Stromal cell of bone marrow (primary cell): ENCODE results near the gene PLPPR4.
A peak's percentile ranks its signal among the peaks of the same experiment; 100 is the strongest.
"Not testable (repeated sequence)": the region's sequence is repeated elsewhere in the genome, so short reads cannot be mapped to it uniquely, and the experiment has no call there.

Experiments
- DNase-seq: peaks from one replicate; pipeline ENCODE4 v3.0.0-alpha.2; 2012; ENCODE audit warnings: low read depth

The PLPPR4 gene, protein sequence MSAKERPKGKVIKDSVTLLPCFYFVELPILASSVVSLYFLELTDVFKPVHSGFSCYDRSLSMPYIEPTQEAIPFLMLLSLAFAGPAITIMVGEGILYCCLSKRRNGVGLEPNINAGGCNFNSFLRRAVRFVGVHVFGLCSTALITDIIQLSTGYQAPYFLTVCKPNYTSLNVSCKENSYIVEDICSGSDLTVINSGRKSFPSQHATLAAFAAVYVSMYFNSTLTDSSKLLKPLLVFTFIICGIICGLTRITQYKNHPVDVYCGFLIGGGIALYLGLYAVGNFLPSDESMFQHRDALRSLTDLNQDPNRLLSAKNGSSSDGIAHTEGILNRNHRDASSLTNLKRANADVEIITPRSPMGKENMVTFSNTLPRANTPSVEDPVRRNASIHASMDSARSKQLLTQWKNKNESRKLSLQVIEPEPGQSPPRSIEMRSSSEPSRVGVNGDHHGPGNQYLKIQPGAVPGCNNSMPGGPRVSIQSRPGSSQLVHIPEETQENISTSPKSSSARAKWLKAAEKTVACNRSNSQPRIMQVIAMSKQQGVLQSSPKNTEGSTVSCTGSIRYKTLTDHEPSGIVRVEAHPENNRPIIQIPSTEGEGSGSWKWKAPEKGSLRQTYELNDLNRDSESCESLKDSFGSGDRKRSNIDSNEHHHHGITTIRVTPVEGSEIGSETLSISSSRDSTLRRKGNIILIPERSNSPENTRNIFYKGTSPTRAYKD

DNA sequence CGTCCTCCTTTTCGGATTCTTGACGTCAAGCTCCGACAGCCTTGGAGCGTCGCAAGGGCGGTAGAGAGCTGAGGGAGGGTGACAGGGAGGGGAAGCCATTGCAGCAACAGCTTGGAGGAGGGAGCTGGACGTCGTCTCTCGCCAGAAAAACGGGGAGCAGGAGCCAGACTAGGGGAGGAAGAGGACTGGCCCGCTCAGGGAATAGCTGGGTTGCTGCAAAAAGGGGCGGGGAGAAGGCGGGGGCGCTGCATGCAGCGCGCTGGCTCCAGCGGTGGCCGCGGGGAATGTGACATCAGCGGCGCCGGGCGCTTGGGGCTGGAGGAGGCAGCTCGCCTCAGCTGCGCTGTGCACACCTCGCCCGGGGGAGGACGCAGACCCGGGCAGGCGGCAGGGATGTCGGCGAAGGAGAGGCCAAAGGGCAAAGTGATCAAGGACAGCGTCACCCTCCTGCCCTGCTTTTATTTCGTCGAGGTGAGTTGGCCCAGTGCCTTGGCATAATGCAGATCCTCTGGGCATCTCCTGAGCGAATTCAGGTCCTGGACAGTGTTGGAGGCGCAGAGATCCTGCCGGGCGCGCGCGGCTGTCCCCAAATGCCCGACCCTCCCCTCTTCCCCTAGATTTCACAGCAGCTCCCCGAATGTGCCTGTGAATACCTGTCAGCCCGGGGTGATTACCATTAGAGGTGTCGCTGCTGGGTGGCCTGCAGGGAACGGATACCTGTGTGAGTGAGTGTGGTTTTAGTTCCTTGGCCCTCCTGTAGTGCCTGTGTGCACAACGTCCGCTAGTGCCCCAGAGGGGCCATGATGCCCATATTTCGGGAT is at the start of gene PLPPR4:
TSS of gene PLPPR4 (plus strand) at position 292 of the 821 bp plus-strand sequence. CDS start at position 394, 102 bp downstream.
- DNase-seq, result no peak

- DNase-seq, result no peak
Measured at GRCh38 chr1:99216956-99217355, 47.3 kb upstream of the PLPPR4 start.

- DNase-seq, result no peak
Measured at GRCh38 chr1:99217599-99217998, 46.7 kb upstream of the PLPPR4 start.

DNA sequence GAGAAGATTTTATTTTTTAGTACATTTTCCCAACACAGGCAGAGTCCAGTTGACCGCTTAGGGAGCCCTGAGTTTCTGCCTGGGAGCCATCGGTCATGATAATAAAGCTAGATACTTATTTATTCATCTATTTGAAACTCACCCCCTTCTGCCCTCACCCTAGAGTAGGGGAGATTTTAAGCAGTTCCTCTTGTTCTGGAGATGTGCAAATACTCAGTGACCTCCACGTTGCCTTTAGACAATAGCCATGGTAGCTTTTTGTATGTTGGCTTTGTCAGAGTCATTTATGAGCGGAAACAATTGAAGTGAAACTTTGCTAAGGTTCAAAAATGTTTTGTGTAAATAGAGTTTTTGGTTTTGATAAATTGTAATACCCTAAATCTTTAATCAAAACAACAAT is 45.7 kb upstream of the PLPPR4 start:
- no peak for DNase-seq

GRCh38 chr1:99218999-99219398 is 45.3 kb upstream of the PLPPR4 start:
- DNase-seq, result no peak

GRCh38 chr1:99227056-99227897 is 37.0 kb upstream of the PLPPR4 start:
- no peak for DNase-seq

DNA sequence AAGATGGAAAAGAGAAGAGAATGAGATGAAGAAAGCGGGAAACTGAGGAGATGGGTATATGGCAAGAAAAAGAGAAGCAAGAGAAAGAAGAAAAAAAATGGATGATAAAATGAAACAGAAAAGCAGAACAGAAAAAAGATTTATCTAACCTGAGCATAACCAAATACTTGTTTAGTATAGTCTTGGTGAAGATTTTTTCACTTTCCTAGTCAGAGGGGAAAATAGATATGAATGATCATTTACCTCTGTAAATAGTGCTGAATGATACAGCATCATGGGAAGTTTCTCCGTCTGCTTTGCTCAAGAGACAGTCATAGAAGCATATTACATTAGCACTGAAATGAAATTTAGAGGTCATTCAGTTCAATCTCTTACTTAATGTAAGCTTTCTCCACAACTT is 36.1 kb upstream of the PLPPR4 start:
- no peak for DNase-seq

- DNase-seq, result no peak
Measured at GRCh38 chr1:99229122-99229521, 35.2 kb upstream of the PLPPR4 start.

GRCh38 chr1:99230695-99231094 is 33.6 kb upstream of the PLPPR4 start:
- no peak for DNase-seq

DNA sequence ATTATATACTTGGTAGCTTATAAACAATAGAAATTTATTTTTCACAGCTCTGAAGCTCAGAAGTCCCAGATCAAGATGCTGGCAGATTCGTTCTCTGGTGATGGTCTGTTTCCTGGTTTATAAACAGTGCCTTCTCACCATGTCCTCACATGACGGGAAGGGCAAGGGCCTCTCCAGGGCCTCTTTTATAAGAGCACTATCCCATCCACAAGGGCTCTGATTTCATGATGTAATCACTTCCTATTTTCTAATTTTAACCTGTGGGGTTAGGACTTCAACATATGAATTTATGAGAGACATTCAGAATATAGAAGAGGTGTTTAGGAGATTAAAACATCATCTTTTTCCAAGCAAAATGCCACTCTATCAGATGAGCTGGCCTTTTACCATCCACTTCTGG is 32.1 kb upstream of the PLPPR4 start:
- DNase-seq, result no peak

- DNase-seq, result no peak
Measured at GRCh38 chr1:99233446-99233845, 30.8 kb upstream of the PLPPR4 start.

- DNase-seq, result no peak
Measured at GRCh38 chr1:99236756-99237155, 27.5 kb upstream of the PLPPR4 start.

GRCh38 chr1:99239690-99240089 is 24.6 kb upstream of the PLPPR4 start:
- DNase-seq, result no peak

- no peak for DNase-seq
Measured at GRCh38 chr1:99240621-99241020, 23.7 kb upstream of the PLPPR4 start.

GRCh38 chr1:99246152-99246551 is 18.1 kb upstream of the PLPPR4 start:
- DNase-seq, result no peak

- DNase-seq, result no peak
Measured at GRCh38 chr1:99247199-99247598, 17.1 kb upstream of the PLPPR4 start.

- no peak for DNase-seq
Measured at GRCh38 chr1:99250728-99251127, 13.6 kb upstream of the PLPPR4 start.

DNA sequence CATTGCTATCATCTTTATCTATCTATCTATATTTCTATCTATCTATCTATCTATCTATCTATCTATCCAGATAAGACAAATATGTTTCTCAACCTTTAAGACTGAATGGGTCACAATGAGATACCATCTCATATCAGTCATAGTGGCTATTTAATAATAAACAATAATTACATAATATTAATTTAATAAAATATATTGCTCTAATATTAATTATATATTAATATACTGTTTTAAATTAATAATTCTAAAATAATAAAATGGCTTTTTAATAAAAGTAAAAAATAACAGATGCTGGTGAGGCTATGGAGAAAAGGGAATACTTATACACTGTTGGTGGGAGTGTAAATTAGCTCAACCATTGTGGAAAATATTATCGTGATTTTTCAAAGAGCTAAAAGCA is 13.0 kb upstream of the PLPPR4 start:
- no peak for DNase-seq

- no peak for DNase-seq
Measured at GRCh38 chr1:99252630-99253029, 11.7 kb upstream of the PLPPR4 start.

DNA sequence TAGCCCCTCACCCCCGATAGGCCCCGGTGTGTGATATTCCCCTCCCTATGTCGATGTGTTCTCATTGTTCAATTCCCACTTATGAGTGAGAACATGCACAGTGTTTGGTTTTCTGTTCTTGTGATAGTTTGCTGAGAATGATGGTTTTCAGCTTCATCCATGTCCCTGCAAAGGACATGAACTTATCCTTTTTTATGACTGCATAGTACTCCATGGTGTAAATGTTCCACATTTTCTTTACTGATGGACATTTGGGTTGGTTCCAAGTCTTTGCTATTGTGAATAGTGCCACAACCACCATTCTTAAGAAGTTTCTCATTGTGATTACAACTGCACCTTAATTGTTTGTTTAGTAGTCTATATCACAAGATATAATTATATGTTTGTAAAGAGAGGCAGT is 3.9 kb upstream of the PLPPR4 start:
- not testable (repeated sequence) for DNase-seq

- no peak for DNase-seq
Measured at GRCh38 chr1:99265124-99265523, 832 bp downstream of the PLPPR4 start.

DNA sequence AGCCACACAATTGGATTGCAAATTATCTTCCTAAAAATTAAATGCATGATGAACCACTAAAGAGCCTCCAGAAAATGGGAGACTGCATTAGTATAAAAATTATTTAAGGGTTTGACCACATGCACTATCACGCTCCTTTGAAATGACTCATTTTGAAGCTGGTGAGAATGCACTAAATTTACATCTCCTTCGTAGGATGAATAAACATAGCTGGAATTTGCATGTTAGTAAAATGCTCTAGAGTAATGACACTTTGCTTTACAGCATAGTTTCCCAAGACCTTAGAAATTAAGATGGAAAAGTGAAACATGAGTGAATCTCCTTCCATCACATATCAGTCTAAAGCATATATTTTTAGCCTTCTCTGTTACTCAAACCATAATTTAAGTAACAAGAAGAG is 2.4 kb downstream of the PLPPR4 start:
- DNase-seq, result peak; percentile 38
